Psoas muscle (tissue), 8 donors: Measurements from ENCODE around the gene BET1L. TPM values are rescaled to one million over a fixed set of nuclear protein-coding genes. Genes with fewer than 3 reads are reported as not detected.
A peak's percentile ranks its signal among the peaks of the same experiment; 100 is the strongest.
"Not testable (repeated sequence)": the region's sequence is repeated elsewhere in the genome, so short reads cannot be mapped to it uniquely, and the experiment has no call there.

Source experiments
- ATAC-seq, 4 donors: fragments of 200-7000 bp; cut with Tn5 transposase; one replicate each; pipeline ENCODE4 v1.9.1; 2020; ENCODE audit warnings: moderate library complexity in 3 of 4, mild to moderate bottlenecking in 2 of 4
- DNase-seq, 2 donors: peaks; one replicate each; pipeline ENCODE4 v3.0.0-alpha.2; 2020
- H3K27ac ChIP-seq: fragments of 200-600 bp; one replicate; pipeline ENCODE4 v1.8.0; 2022
- H3K27me3 ChIP-seq, 3 donors: fragments of 200-600 bp in 1 of 3; one replicate each; pipeline versions ENCODE4 v1.6.1 to v1.8.0; 2013 to 2022; ENCODE audit warnings: low read length in 2 of 3, mild to moderate bottlenecking in 2 of 3, moderate library complexity in 1 of 3; ENCODE audit not compliant: insufficient read depth in 3 of 3
- H3K36me3 ChIP-seq, 2 donors: fragments of 200-600 bp in 1 of 2; one replicate each; pipeline versions ENCODE4 v1.6.1 to v1.8.0; 2013 to 2022; ENCODE audit warnings: low read depth in 1 of 2, mild to moderate bottlenecking in 1 of 2, moderate library complexity in 1 of 2; ENCODE audit not compliant: insufficient read depth in 1 of 2
- H3K4me1 ChIP-seq: fragments of 200-600 bp; one replicate; pipeline ENCODE4 v1.8.0; 2022
- H3K4me3 ChIP-seq: fragments of 200-600 bp; one replicate; pipeline ENCODE4 v1.8.0; 2022; ENCODE audit warnings: mild to moderate bottlenecking
- H3K9me3 ChIP-seq: fragments of 200-600 bp; one replicate; pipeline ENCODE4 v1.8.0; 2022
- WGBS, 3 donors: extraction: QIAGEN DNeasy Blood & Tissue Kit; methylation state at CpG; one replicate each; pipeline versions ENCODE4 v1.1.6 to v1.1.7; 2013; 5-methylcytosine and 5-hydroxymethylcytosine counted together
- intact Hi-C, 2 donors: fragments of 100-400 bp; cut with DNase I; formaldehyde crosslinking; loops; one replicate each; pipeline versions ENCODE4 v1.11.0 to v1.14.2; 2022
- polyA plus RNA-seq, 3 donors: library from polyadenylated mRNA; stranded (reverse); fragments of 200-250 nt; gene quantifications; one replicate each; pipeline ENCODE4 v1.2.3, GENCODE V29; 2013
- total RNA-seq, 4 donors: library from RNA; stranded (reverse); fragmentation: NEBNext Ultra II Directional in 2 of 4; extraction: Animal tissue kit (Norgen Biotek cat#: 25700) in 2 of 4; gene quantifications; one replicate each; pipeline versions ENCODE4 v1.2.1 to v1.2.4, GENCODE V29; 2021 to 2023
- TF ChIP-seq, protein P1 (sequence below): fragments of 200-600 bp; IDR thresholded peaks from one replicate; pipeline ENCODE4 v1.8.0; 2022; ENCODE audit warnings: antibody characterized with exemption
- donor health status: healthy with polysubstance abuse.
- donor health status: DM: no; HTN: no; CAD: no; lungs with moderate emphysema.
- donor health status: Bipolar disorder and iron deficiency.
- donor health status: healthy.
- donor health status: DM: yes; HTN: yes; CAD: no.
- donor health status: DM: no; HTN: no; CAD: no.
- donor health status: DM: no; HTN: no; CAD: no.
- donor health status: DM: yes; HTN: yes; CAD: no.

Gene BET1L
- total and polyA plus RNA-seq, 7 donors = 11.8 to 27.7 (median 19.6) TPM

DNA sequence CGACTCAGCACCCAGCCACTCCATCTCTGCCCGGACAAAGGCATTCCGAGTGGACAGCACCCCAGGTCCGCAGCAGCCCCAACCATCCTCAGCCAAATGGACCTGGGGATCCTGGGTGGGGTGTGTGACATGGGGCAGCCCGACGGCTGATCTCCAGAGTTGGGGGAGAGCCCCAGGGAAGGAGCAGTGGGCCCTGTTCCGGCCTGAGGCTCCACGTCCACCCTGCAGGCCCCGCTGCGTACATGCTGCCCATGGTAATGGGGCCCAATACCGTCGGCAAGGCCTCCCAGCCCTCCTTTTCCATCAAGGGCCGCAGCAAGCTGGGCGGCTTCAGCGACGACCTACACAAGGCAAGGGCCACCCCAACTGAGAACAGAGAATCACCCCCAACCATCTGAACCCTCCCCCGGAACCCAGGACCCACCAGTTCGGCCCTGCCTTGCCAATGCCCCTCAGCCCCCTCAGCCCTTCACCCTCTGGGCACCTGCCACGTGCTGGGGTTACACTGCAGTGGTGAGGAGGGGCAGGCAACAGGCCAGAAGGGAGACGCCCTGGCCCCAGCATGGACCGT lies 8.9 kb downstream of the BET1L start:
- DNase-seq = no peak
- Histone ChIP-seq H3K27me3 (no peaks in the 10 kb centered on the region), H3K36me3 (peaks cover 0 to 32% of the 10 kb centered on the region in 2 donors), H3K9me3 (no peaks in the 10 kb centered on the region), H3K27ac (no peak overlapping the region), H3K4me3 (no peak overlapping the region), H3K4me1 (no peaks in the 10 kb centered on the region)
- intact Hi-C loops = no loop called here
- WGBS, 3 donors = 81 to 88% (median 82%) methylated on average over 21 of the region's 21 CpGs
- TF ChIP-seq, protein P1, sequence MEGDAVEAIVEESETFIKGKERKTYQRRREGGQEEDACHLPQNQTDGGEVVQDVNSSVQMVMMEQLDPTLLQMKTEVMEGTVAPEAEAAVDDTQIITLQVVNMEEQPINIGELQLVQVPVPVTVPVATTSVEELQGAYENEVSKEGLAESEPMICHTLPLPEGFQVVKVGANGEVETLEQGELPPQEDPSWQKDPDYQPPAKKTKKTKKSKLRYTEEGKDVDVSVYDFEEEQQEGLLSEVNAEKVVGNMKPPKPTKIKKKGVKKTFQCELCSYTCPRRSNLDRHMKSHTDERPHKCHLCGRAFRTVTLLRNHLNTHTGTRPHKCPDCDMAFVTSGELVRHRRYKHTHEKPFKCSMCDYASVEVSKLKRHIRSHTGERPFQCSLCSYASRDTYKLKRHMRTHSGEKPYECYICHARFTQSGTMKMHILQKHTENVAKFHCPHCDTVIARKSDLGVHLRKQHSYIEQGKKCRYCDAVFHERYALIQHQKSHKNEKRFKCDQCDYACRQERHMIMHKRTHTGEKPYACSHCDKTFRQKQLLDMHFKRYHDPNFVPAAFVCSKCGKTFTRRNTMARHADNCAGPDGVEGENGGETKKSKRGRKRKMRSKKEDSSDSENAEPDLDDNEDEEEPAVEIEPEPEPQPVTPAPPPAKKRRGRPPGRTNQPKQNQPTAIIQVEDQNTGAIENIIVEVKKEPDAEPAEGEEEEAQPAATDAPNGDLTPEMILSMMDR = no peak
- no peak for ATAC-seq

DNA sequence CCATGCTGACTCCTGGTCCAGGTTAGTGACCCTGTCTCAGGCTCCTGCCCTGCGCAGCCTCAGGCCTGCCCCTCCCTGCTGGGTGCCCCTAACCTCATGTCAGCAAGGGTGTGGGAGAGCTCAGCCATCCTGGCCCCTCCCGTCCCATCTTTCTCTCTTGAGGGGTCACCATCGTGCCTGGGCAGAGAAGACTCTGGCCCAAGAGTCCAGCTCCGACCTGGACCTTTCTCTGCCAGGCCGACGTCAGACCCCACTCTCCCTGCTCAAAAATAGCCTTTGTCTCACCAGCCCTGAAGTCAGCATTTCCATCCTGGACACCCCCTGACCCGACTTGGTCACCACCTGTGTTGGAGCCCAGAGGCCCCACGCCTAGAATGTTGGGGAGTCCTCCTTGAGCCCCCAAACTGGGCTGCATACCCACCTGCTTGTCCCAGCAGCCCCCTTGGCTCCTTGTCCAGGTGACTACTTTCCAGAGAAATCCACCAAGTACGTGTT lies 9.4 kb downstream of the BET1L start:
- H3K27me3 ChIP-seq = no peaks in the 10 kb centered on the region
- ATAC-seq (peak in 2 of 4 donors; percentile 8 to 22), DNase-seq (no peak)
- H3K27ac ChIP-seq = no peak overlapping the region
- no peak overlapping the region for H3K4me3 ChIP-seq
- no peaks in the 10 kb centered on the region for H3K4me1 ChIP-seq
- peaks cover 0 to 27% of the 10 kb centered on the region in 2 donors for H3K36me3 ChIP-seq
- TF ChIP-seq, protein P1 = no peak
- no peaks in the 10 kb centered on the region for H3K9me3 ChIP-seq
- WGBS, 3 donors = 72 to 87% (median 75%) methylated on average over 9 of the region's 9 CpGs
- intact Hi-C loops = no loop called here

DNA sequence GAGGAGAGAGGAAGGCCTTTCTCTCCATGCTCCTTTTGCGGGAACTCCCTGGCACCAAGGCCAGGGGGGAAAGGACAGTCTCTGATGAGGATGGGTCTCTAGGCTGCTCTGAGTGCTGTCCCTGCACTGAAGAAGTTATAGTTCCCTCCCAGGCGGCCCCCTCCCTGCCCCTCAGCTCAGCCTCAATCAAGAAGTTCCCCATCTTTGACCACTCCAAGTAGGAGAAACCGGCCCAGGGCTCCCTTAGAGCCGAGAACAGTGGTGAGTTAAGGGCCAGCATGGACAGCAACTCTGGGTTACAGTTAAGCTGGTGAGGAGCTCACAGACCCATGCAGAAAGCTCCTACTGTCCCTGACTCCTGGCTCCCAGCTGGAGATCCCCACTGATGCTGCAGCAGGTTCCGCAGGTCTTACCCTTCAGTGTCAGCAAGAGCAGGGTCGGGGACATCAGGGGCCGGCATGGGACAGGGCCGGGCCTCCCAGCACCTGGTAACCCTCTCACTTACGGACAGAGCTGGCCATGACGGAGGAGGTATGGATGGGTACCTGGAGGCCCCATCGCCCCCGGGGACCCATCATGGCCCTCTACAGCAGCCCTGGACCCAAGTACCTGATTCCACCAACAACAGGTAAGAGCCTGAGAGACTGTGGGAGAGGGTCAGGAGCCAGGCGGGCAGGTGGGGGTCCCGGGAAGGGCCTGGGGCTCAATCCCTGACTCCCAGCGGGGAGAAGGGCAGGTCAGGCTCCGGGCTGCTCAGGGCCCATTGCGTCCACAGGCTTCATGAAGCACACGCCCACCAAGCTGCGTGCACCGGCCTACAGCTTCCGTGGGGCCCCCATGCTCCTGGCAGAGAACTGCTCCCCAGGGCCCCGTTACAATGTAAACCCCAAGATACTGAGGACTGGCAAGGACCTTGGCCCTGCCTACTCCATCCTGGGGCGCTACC lies 10.1 kb downstream of the BET1L start:
- Histone ChIP-seq H3K4me1 (no peaks in the 10 kb centered on the region), H3K4me3 (no peak overlapping the region), H3K9me3 (no peaks in the 10 kb centered on the region), H3K36me3 (peaks cover 0 to 20% of the 10 kb centered on the region in 2 donors), H3K27ac (no peak overlapping the region), H3K27me3 (no peaks in the 10 kb centered on the region)
- intact Hi-C loops = no loop called here
- 73 to 82% (median 75%) methylated on average over 20 to 23 of the region's 23 CpGs for WGBS, 3 donors
- TF ChIP-seq, protein P1 = no peak
- no peak for DNase-seq
- peak in 2 of 4 donors; percentile 11 to 23 for ATAC-seq

DNA sequence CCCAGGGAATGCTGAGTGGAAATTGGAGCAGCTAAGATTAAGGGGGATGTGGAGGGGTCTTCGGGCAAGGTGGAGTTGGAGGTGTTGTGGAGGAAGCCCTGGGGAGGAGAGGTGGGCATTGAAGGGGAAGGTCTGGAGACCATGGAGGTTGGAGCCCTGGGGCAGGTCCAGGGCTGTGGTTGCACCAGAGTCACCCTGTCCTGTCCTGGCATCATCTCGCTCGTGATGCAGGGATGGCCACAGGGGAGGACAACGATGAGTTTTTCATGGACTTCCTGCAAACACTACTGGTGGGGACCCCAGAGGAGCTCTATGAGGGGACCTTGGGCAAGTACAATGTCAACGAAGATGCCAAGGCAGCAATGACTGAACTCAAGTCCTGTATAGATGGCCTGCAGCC lies 13.7 kb downstream of the BET1L start:
- DNase-seq, intact Hi-C loops, H3K9me3 ChIP-seq, H3K36me3 ChIP-seq, H3K27me3 ChIP-seq, H3K27ac ChIP-seq, H3K4me3 ChIP-seq, ATAC-seq, H3K4me1 ChIP-seq: not testable (repeated sequence)
- 61 to 72% (median 68%) methylated on average over 4 to 5 of the region's 5 CpGs for WGBS, 3 donors

DNA sequence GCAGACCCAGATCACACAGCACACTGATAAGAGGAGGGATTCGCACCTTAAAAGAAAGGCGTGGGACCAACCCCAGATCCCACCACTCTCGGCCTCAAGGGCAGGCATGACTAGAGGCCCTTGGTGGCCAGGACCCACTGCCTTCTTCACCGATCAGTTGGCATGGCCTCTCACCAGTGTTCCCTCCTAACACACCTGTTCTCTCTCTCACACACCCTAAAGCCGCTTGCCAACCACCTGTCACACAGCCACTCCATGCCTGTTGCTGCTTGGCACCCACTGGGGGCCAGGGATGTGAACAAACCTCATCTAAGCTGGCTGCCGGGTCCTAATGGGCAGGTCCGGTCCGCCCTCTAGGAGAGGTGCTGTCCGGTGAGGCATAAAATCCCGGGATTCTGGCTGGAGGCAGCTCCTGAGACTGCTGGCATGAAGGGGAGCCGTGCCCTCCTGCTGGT lies 14.5 kb downstream of the BET1L start, which contains the start of gene SCGB1C1:
SCGB1C1 (plus strand) TSS at position 405 of the 455 bp plus-strand sequence; CDS start at position 427, 22 bp downstream.
- H3K4me3 ChIP-seq, ATAC-seq, H3K27me3 ChIP-seq, H3K27ac ChIP-seq, H3K36me3 ChIP-seq, H3K9me3 ChIP-seq, DNase-seq, intact Hi-C loops, H3K4me1 ChIP-seq: not testable (repeated sequence)
- 62 to 70% (median 69%) methylated on average over 3 to 6 of the region's 11 CpGs for WGBS, 3 donors
